NT2/D1 (cell line): Measurements from ENCODE around the gene NAAA.

ENCODE experiments used
- SUZ12 ChIP-seq: IDR thresholded peaks from 2 replicates; pipeline ENCODE4 v1.6.1; 2011; ENCODE audit not compliant: insufficient read length, insufficient read depth; ENCODE audit errors: extremely low read depth
- YY1 ChIP-seq: IDR thresholded peaks from 2 replicates; pipeline ENCODE4 v1.6.1; 2011; ENCODE audit not compliant: insufficient read length, insufficient read depth
- ZNF274 ChIP-seq: IDR thresholded peaks from 2 replicates; pipeline ENCODE4 v1.6.1; 2011; ENCODE audit warnings: mild to moderate bottlenecking, low read depth, low read length

DNA sequence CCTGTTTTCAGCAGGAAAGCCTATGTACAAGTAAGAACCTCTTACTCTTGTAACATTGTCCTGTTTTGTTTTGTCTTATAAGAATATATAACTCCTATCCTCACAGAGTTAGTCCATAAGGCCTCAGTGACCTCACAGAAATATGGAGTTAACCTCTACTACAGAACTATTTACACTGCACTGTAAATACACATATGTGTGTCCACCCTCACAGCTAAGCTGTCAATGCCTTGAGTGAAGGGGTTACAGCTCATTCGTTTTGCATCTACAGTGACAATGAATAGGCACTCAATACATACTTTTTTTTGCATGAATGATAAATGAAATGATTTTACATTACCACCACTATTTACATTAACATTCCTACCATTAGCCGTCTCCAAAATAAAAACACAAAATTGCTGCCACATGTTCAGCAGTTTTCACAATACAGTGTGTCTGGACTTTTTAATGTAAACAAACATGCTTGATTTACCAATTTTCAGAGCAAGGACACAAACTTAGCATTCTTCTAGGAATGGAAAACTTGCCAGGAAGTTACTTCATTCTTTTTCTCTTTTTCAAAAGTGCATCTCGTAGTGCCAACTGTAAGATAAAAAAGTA is 9.5 kb upstream of the NAAA start:
- no peak for TF ChIP-seq ZNF274
- no peak for TF ChIP-seq YY1
- TF ChIP-seq SUZ12, result no peak
